ENCODE results near the gene PRX. TPM values are rescaled to one million over a fixed set of nuclear protein-coding genes. Genes with fewer than 3 reads are reported as not detected.

The PRX gene
- total RNA-seq, 2 experiments from 2014 or later, result 1.1 to 1.5 TPM

DNA sequence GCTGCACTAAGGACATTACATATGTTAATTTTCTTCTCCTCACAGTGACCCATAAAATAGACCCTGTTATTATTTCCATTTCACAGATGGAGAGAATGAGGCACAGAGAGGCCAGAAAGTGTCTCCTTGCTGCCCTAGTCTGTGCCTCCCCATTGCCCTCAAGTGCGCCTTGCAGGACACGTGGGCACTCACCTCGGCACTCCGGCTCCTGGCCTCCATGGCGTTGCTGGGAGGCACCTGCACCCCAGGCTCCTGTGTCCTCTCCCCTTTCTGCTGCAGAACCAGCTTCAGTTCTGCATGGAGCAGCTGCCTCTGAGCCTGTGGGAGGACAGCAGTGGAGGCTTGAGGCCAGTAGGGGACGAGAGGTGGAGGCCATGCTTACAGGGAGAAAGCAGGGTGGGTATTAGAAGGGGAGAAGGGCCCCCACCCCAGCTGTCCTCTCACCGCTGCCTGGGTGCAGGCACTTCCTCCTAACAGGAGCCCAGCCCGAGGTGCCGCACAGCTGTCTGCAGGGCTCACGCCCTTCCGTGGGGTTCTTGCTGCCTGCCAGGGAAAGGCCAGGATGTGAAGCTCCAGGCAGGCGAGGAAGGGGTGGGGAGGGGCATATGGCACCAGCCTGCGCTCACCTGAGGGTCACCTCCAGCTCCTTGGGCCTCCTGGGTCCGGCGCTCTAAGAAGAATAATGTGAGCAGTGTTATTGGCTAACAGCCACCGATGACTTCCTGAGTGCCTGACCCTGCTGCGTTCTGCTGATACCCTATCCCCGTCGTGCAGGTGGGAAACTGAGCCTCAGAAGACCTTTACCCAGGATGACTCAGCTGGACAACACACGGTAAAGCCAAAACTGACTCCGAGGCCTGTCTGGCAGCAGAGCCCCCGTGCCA lies 5.2 kb downstream of the PRX start:
- ChIA-PET POLR2A (interaction anchor here (0.7 to 2.6 kb wide), 2 partner anchors 13 to 44 kb away, joined by 3 to 14 read pairs; no protein-coding TSS in a partner anchor), CTCF (interaction anchor here (1.1 to 2.5 kb wide), 2 partner anchors 9 to 12 kb away, joined by 5 to 16 read pairs; no protein-coding TSS in a partner anchor)
- H3K4me1 Mint-ChIP-seq, result peaks cover 21% of the 10 kb centered on the region
- no peaks in the 10 kb centered on the region for H3K36me3 Mint-ChIP-seq (ENCODE audit: low read depth)
- H3K9me3 Mint-ChIP-seq, result no peaks in the 10 kb centered on the region
- H3K4me3 Mint-ChIP-seq, result no peak overlapping the region
- H3K27ac Mint-ChIP-seq, result no peak overlapping the region
- H3K27me3 Mint-ChIP-seq, result no peaks in the 10 kb centered on the region
- DNase-seq, result no peak

DNA sequence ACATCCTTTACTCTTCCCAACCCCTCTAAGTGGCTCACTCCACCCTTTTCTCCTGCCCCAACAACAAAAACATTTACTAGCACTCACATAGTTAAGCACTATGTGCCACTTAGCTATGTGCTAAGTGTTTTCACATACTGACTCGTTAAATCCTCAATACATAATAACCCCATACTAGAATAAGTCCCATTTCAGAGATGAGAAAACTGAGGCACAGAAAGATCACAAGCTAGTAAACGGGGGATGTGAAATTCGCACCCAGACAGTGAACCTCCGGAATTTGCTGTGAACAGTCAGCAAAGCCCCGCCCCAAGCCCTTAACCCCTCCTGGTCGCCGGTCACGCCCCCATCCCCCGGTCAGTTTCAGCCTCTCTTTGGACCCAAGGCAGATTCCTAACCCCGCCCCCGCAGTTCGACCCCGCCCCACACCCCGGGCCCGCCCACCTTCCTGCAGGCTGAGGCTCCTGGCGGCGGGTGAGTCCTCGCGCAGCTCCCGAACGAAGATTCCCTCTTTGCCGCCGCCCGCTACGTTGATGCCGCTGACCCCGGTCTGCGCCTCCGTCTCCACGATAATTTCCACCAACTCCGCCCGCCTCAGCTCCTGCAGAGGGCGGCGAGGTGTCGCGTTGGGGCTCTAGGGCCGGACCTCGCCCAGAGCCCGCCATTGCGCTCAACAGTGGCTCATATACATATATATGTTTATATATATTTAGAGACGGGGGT lies 9.8 kb downstream of the PRX start:
- H3K36me3 Mint-ChIP-seq (ENCODE audit: low read depth), result no peaks in the 10 kb centered on the region
- POLR2A ChIA-PET, result interaction anchor here (0.8 to 2.7 kb wide), 10 partner anchors 8 to 374 kb away, joined by 3 to 15 read pairs (median 4); partner anchors contain the start of genes BLVRB, C19orf47, RAB4B and SERTAD1
- H3K4me1 Mint-ChIP-seq, result peaks cover 33% of the 10 kb centered on the region
- H3K27me3 Mint-ChIP-seq, result peaks cover 3% of the 10 kb centered on the region
- peak overlapping the region; percentile 58 for H3K27ac Mint-ChIP-seq
- peak; percentile 89 for DNase-seq
- H3K4me3 Mint-ChIP-seq, result peak overlapping the region; percentile 90
- CTCF ChIA-PET, result interaction anchor here (0.8 to 3.5 kb wide), 4 partner anchors 17 to 98 kb away, joined by 3 to 25 read pairs (median 4); no protein-coding TSS in a partner anchor
- H3K9me3 Mint-ChIP-seq, result no peaks in the 10 kb centered on the region

DNA sequence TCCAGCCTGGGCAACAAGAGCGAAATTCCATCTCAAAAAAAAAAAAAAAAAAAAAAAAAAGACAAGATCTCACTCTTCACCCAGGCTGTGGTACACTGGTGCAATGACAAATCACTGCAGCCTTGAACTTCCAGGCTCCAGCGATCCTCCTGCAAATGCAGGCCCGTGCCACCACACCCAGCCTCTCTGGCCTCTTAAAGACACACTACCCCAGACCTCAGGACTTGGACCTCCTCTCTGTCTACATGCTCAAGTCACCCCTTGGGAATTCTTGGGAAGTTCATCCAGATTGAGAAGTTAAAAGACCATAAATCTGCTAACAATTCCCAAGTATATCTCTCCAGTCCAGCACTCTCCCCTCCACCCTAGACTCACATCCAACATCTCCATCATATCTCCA lies 12.6 kb downstream of the PRX start:
- Mint-ChIP-seq H3K36me3 (ENCODE audit: low read depth) (no peaks in the 10 kb centered on the region), H3K4me1 (peaks cover 26% of the 10 kb centered on the region), H3K27ac (no peak overlapping the region), H3K27me3 (peaks cover 3% of the 10 kb centered on the region), H3K9me3 (no peaks in the 10 kb centered on the region), H3K4me3 (no peak overlapping the region)
- ChIA-PET POLR2A (no interaction called here), CTCF (interaction anchor here (1.4 kb wide), 1 partner anchor 20 kb away, joined by 5 read pairs; no protein-coding TSS in a partner anchor)
- DNase-seq, result no peak

DNA sequence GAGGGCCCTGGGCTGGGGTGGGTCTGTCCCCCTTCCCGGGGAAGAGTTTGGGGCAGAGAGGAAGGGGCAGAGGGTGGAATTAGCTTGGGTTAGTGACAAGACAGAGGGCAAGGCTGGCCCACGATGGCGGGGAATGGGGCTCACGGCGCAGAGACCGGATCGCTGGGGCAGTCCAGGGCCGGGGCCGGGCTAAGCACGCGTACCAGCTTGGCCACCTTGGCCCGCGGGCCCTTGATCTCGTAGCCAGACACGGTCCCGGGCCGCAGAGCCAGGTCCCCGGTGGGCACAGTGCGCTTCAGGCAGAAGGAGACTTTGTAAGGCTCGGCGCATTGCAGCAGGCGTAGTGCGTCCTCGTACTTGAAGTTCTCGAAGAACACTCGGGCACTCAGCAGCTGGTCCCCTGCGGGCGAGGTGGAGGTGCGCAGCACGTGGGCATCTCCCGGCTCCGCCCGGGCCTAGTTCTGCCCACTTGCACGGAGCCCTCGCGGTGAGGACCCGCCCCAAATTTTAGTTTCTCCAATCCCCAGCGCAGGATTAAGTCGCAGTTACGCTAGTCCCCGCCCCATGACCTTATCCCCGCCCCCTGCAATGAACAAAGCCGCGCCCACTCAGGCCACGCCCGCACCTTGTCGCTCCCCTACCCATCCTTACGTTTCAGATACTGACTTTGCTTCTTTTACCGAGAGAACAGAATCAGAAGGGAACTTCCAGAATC lies 14.6 kb downstream of the PRX start:
- Mint-ChIP-seq H3K27me3 (peaks cover 3% of the 10 kb centered on the region), H3K4me3 (no peak overlapping the region), H3K36me3 (ENCODE audit: low read depth) (no peaks in the 10 kb centered on the region), H3K9me3 (no peaks in the 10 kb centered on the region), H3K4me1 (peaks cover 18% of the 10 kb centered on the region), H3K27ac (no peak overlapping the region)
- DNase-seq, result peak; percentile 63
- ChIA-PET CTCF (interaction anchor here (0.6 kb wide), 1 partner anchor 21 kb away, joined by 3 read pairs; no protein-coding TSS in a partner anchor), POLR2A (interaction anchor here (0.8 to 1.1 kb wide), 3 partner anchors 18 to 68 kb away, joined by 3 to 4 read pairs (median 3); no protein-coding TSS in a partner anchor)

DNA sequence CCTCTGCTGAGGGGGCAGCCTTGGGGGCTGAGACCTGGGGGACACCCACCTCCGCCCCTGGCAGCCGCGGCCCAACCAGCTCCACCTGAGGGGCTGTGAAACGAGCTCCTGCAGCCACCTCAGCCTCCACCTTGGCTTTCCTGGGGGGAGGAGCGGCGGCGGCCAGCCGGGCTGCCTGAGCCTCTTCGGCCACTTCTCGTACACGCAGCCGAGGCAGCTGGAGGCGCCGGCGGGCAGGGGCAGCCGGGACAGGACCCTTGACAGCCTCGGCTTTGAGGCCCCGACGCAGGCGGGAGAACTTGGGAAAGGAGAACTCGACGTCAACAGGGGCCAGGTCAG lies 15.6 kb downstream of the PRX start:
- H3K27me3 Mint-ChIP-seq, result peaks cover 3% of the 10 kb centered on the region
- ChIA-PET CTCF (interaction anchor here (2.2 kb wide), 1 partner anchor 23 kb away, joined by 7 read pairs; no protein-coding TSS in a partner anchor), POLR2A (interaction anchor here (1.2 kb wide), 1 partner anchor 16 kb away, joined by 3 read pairs; no protein-coding TSS in a partner anchor)
- H3K36me3 Mint-ChIP-seq (ENCODE audit: low read depth), result no peaks in the 10 kb centered on the region
- H3K4me3 Mint-ChIP-seq, result no peak overlapping the region
- no peak for DNase-seq
- H3K4me1 Mint-ChIP-seq, result peaks cover 14% of the 10 kb centered on the region
- no peak overlapping the region for H3K27ac Mint-ChIP-seq
- H3K9me3 Mint-ChIP-seq, result no peaks in the 10 kb centered on the region

DNA sequence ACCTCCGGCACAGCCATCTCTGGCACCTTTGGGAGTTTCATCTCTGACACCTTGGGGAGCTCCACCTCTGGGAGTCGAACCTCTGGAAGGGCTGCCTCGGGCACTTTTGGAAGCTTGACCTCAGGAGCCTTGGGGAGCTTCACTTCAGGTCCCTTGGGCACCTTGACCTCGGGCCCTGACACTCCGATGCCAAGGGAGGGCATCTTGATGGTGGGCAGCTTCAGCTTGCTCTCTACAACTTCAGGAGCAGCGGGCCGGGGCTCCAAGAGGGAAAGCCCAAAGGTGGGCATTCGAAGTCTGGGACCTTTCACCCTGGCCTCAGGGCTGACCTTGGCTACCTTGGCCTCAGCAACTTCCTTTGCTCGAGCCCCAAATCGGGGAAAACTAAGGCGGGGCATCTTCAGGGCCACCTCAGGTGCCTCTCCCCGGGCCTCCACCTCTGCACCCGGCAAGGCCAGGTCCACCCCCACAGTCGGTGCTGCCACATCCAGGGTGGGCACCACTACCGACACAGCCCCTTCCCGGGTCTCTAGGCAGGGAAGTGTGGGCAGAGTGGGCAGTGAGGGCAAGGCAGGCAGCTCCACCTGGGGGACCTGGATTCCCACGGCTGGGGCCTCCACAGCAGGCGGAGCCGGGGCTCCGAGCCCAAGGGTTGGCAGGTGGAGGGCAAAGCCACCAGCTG lies 16.2 kb downstream of the PRX start:
- Mint-ChIP-seq H3K4me1 (peaks cover 14% of the 10 kb centered on the region), H3K27me3 (peaks cover 3% of the 10 kb centered on the region), H3K4me3 (no peak overlapping the region), H3K36me3 (ENCODE audit: low read depth) (no peaks in the 10 kb centered on the region), H3K27ac (no peak overlapping the region), H3K9me3 (no peaks in the 10 kb centered on the region)
- POLR2A ChIA-PET, result interaction anchor here (1.2 kb wide), 1 partner anchor 16 kb away, joined by 3 read pairs; no protein-coding TSS in a partner anchor
- DNase-seq, result no peak
- CTCF ChIA-PET, result interaction anchor here (0.6 to 2.2 kb wide), 3 partner anchors 24 to 197 kb away, joined by 3 to 7 read pairs (median 4); no protein-coding TSS in a partner anchor

DNA sequence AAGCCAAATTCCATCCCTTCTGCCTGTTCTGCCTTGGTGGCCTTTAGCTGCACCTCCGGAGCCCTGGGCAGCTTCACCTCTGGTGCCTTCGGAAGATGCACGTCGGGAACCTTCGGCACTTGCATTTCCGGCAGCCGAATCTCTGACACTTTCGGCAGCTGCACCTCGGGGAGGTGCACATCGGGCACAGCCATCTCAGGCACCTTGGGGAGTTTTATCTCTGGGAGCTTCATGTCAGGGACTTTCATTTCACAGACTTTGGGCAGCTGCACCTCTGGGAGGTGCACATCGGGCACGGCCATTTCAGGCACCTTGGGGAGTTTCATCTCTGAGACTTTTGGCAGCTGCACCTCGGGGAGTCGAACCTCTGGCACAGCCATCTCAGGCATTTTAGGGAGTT lies 17.2 kb downstream of the PRX start:
- Mint-ChIP-seq H3K36me3 (ENCODE audit: low read depth) (no peaks in the 10 kb centered on the region), H3K4me3 (no peak overlapping the region), H3K27ac (no peak overlapping the region), H3K4me1 (peaks cover 14% of the 10 kb centered on the region), H3K9me3 (no peaks in the 10 kb centered on the region), H3K27me3 (peaks cover 3% of the 10 kb centered on the region)
- DNase-seq, result no peak
- ChIA-PET POLR2A (interaction anchor here (1.3 to 1.8 kb wide), 2 partner anchors 8 to 47 kb away, joined by 3 to 5 read pairs; no protein-coding TSS in a partner anchor), CTCF (interaction anchor here (0.7 to 2.2 kb wide), 2 partner anchors 25 to 179 kb away, joined by 3 to 7 read pairs; no protein-coding TSS in a partner anchor)

DNA sequence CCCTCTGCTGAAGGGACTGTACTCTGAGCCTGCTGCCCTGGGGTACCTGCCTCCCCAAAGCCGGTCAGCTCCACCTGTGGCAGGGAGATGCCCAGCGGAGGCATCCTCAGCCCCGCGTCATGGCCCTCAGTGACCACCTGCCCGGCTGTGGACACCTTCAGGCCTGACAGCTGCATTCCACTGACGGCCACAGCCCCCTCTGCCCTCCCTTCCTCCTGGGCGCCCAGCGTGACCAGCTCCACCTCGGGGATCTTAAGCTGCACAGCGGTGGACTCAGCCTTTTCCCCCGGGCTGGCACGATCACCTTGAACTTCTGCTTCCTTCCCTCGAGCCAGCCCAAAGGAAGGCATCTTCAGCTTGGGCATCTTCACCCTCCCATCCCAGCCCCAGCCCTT lies 18.4 kb downstream of the PRX start:
- ChIA-PET POLR2A (interaction anchor here (1.3 to 1.8 kb wide), 2 partner anchors 9 to 48 kb away, joined by 3 to 5 read pairs; no protein-coding TSS in a partner anchor), CTCF (no interaction called here)
- peaks cover 13% of the 10 kb centered on the region for H3K4me1 Mint-ChIP-seq
- no peaks in the 10 kb centered on the region for H3K9me3 Mint-ChIP-seq
- H3K4me3 Mint-ChIP-seq, result no peak overlapping the region
- no peaks in the 10 kb centered on the region for H3K27me3 Mint-ChIP-seq
- no peaks in the 10 kb centered on the region for H3K36me3 Mint-ChIP-seq (ENCODE audit: low read depth)
- no peak overlapping the region for H3K27ac Mint-ChIP-seq
- no peak for DNase-seq

DNA sequence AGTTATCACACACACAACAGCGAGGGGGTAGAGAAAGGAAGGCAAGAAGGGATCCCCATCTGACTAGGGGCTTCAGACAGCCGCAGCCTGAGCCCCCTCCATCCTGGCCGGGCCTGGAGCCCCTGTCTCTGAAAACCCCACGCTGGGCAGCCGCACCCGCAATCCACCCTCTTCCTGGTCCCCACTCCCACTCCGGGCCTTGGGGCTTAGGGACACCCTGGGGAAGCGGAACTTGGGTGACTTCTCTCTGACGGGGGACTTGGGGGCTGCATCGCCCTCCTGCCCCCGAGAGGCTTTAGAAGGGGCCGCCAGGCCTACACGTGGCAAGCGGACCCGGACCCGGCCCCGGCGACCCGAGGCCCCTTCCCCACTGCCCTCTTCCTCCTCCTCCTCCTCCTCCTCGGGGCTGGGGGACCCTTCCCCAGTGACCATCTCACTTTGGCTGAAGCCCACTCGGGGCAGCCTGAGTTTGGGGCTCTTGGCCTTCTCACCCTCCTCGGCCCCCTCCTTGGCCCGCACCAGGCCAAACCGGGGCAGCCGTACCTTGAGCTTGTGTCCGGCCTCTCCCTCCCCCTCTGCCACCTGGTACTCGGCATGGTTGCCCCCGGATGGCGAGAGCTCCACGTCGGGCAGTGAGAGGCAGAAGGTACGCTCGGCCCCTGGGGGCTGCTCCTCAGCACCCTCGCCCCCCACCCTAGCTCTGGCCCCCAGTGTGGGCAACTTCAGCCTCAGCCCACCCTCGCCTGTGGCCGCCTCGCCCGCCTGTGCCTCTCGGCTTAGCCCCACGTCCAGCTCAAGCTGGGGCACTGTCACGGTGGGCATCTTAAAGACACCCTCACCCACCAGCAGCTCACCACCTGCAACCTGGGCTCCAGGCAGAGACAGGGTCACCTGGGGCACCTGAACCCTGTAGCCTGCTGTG lies 19.0 kb downstream of the PRX start:
- ChIA-PET POLR2A (interaction anchor here (1.8 kb wide), 1 partner anchor 10 kb away, joined by 5 read pairs; no protein-coding TSS in a partner anchor), CTCF (no interaction called here)
- Mint-ChIP-seq H3K36me3 (ENCODE audit: low read depth) (no peaks in the 10 kb centered on the region), H3K27ac (no peak overlapping the region), H3K4me1 (peaks cover 8% of the 10 kb centered on the region), H3K27me3 (no peaks in the 10 kb centered on the region), H3K9me3 (no peaks in the 10 kb centered on the region), H3K4me3 (no peak overlapping the region)
- no peak for DNase-seq

DNA sequence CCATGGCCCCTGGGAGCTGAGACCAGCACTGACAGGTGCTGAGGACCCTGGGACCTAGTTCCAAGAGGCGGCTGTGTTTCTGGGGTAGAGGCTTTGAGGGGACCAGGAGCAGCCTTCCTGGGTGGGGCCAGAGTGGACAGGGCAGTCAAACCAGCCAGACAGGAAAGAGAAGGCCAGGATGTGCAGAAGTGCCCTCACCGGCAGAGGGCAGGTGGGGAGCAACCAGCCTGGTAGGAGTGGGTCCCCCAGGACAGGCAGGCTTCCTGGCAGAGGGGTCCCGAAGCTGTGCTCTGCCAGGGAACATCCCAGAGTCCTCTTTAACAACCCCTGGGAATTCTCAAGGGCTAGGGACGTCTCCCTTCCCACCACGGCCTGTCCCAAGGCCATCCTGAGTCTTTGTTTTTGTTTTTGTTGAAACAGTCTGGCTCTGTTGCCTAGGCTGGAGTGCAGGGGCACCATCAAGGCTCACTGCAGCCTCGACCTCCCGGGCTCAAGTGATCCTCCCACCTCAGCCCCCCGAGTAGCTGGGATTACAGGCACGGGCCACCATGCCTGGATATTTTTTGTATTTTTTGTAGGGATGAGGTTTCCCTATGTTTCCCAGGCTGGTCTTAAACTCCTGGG lies 20.2 kb downstream of the PRX start:
- Mint-ChIP-seq H3K4me3 (no peak overlapping the region), H3K36me3 (ENCODE audit: low read depth) (no peaks in the 10 kb centered on the region), H3K4me1 (no peaks in the 10 kb centered on the region), H3K27ac (no peak overlapping the region), H3K27me3 (no peaks in the 10 kb centered on the region), H3K9me3 (no peaks in the 10 kb centered on the region)
- POLR2A ChIA-PET, result interaction anchor here (0.6 kb wide), 1 partner anchor 129 kb away, joined by 4 read pairs; no protein-coding TSS in a partner anchor
- CTCF ChIA-PET, result no interaction called here
- DNase-seq, result no peak

DNA sequence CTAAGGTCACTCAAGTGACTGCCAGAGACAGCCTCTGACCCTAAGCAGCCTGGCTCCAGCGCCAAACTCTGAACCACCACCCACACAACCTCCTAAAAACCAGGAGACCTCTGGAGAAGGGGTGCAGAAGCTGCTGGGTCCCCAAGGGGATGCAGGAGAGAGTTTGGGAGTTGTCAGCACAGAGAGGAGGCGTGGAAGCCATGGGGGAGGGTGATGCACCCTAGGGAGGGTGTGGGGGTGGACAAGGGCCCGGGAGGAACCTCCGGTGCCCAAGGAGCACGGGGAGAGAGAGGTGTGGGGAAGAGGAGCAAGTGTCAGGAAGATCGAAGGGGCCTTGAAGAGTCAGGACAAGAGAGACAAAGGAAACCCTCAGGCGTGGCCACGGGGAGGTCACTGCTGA lies 21.1 kb downstream of the PRX start:
- DNase-seq, result no peak
- H3K27me3 Mint-ChIP-seq, result no peaks in the 10 kb centered on the region
- CTCF ChIA-PET, result no interaction called here

More for the DNA sequence above, 21.1 kb downstream of the PRX start:
- Mint-ChIP-seq H3K4me3 (no peak overlapping the region), H3K36me3 (ENCODE audit: low read depth) (no peaks in the 10 kb centered on the region), H3K27ac (no peak overlapping the region), H3K4me1 (no peaks in the 10 kb centered on the region), H3K9me3 (no peaks in the 10 kb centered on the region)
- POLR2A ChIA-PET, result no interaction called here

Measured in activated CD4-positive, alpha-beta memory T cell treated with anti-CD3 and anti-CD28 coated beads, Interleukin-2, amount 10 ng/mL, durations not matched to agents 7 days and 5 days (primary cell).